ENCODE results near the gene SETD3.

The SETD3 gene

GRCh38 chr14:99451234-99451633 is 29.4 kb downstream of the SETD3 start:
- DNase-seq: no peak

GRCh38 chr14:99450266-99450665 is 30.4 kb downstream of the SETD3 start:
- DNase-seq: no peak

GRCh38 chr14:99447739-99448138 is 32.9 kb downstream of the SETD3 start:
- no peak for DNase-seq

- no peak for DNase-seq
These were observed 34.7 kb downstream of the SETD3 start for GRCh38 chr14:99445931-99446330.

- no peak for DNase-seq
These were observed 38.7 kb downstream of the SETD3 start for GRCh38 chr14:99441918-99442317.

- peak; percentile 12 for DNase-seq
These were observed 39.3 kb downstream of the SETD3 start for GRCh38 chr14:99441157-99441870.

- DNase-seq: no peak
These were observed 40.4 kb downstream of the SETD3 start for GRCh38 chr14:99440278-99440677.

GRCh38 chr14:99437706-99438105 is 43.0 kb downstream of the SETD3 start:
- no peak for DNase-seq

- DNase-seq: no peak
These were observed 44.1 kb downstream of the SETD3 start for GRCh38 chr14:99436247-99437180.

GRCh38 chr14:99435327-99435726 is 45.3 kb downstream of the SETD3 start:
- DNase-seq: no peak

- no peak for DNase-seq
These were observed 48.2 kb downstream of the SETD3 start for GRCh38 chr14:99432485-99432884.

GRCh38 chr14:99431986-99432385 is 48.7 kb downstream of the SETD3 start:
- no peak for DNase-seq

GRCh38 chr14:99430491-99430890 is 50.2 kb downstream of the SETD3 start:
- DNase-seq: peak; percentile 8

- DNase-seq: no peak
These were observed 52.9 kb downstream of the SETD3 start for GRCh38 chr14:99427632-99428300.

- DNase-seq: no peak
These were observed 53.8 kb downstream of the SETD3 start for GRCh38 chr14:99426813-99427346.

- DNase-seq: no peak
These were observed 54.4 kb downstream of the SETD3 start for GRCh38 chr14:99426265-99426664.

- peak; percentile 51 for DNase-seq
These were observed 55.4 kb downstream of the SETD3 start for GRCh38 chr14:99425272-99425681.

- no peak for DNase-seq
These were observed 56.3 kb downstream of the SETD3 start for GRCh38 chr14:99424306-99424877.

- no peak for DNase-seq
These were observed 57.2 kb downstream of the SETD3 start for GRCh38 chr14:99423434-99423833.

GRCh38 chr14:99422228-99423010 is 58.2 kb downstream of the SETD3 start:
- DNase-seq: no peak

- no peak for DNase-seq
These were observed 59.9 kb downstream of the SETD3 start for GRCh38 chr14:99420711-99421110.

- no peak for DNase-seq
These were observed 60.8 kb downstream of the SETD3 start for GRCh38 chr14:99419905-99420304.

All from eye (tissue), 1 donor.